ENCODE data around the gene CISD2. TPM values are rescaled to one million over a fixed set of nuclear protein-coding genes. Genes with fewer than 3 reads are reported as not detected.
"Not testable (repeated sequence)": the region's sequence is repeated elsewhere in the genome, so short reads cannot be mapped to it uniquely, and the experiment has no call there.

Gene CISD2
- total and polyA plus RNA-seq, 12 donors: 13.5 to 64.6 (median 34.3) TPM

DNA sequence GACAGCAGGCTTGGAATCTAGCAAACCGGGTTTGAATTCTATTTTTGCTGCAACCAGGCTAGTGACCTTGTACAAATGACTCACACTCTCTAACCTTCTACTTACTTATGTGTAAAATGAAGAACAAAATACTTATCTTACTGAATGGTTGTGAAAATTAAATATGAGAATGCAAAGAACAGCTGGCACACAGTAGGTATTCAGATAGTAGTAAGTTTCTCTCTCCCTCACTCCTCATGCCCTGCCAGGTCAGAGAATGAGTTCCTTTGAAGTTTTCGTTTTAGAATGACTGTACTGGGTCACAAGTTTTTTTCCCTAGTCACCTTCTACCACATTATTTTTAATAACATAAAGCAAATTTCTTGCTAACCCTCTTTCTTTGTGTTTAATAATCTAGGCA, 33.0 kb downstream of the CISD2 start:
- Histone ChIP-seq H3K4me1 (replicated peaks in 1 of 2) (peaks cover 0 to 4% of the 10 kb centered on the region in 2 donors), H3K27ac (peak overlapping the region in 3 of 5 donors; percentile 44 to 70 (median 66)), H3K4me3 (peak overlapping the region in 1 of 4 donors; percentile 35), H3K27me3 (no peaks in the 10 kb centered on the region), H3K9me3 (replicated peaks in 1 of 3) (no peaks in the 10 kb centered on the region), H3K36me3 (replicated peaks in 1 of 2) (no peaks in the 10 kb centered on the region)
- DNase-seq: peak in 1 of 7 donors; percentile 3
- intact Hi-C loops (cut with DNase I): no loop called here
- 37 to 47% (median 41%) methylated on average over 2 of the region's 2 CpGs for WGBS, 4 donors
- no peak for TF ChIP-seq POLR2A (IDR thresholded peaks at IDR 0.05)
- TF ChIP-seq, protein P1, sequence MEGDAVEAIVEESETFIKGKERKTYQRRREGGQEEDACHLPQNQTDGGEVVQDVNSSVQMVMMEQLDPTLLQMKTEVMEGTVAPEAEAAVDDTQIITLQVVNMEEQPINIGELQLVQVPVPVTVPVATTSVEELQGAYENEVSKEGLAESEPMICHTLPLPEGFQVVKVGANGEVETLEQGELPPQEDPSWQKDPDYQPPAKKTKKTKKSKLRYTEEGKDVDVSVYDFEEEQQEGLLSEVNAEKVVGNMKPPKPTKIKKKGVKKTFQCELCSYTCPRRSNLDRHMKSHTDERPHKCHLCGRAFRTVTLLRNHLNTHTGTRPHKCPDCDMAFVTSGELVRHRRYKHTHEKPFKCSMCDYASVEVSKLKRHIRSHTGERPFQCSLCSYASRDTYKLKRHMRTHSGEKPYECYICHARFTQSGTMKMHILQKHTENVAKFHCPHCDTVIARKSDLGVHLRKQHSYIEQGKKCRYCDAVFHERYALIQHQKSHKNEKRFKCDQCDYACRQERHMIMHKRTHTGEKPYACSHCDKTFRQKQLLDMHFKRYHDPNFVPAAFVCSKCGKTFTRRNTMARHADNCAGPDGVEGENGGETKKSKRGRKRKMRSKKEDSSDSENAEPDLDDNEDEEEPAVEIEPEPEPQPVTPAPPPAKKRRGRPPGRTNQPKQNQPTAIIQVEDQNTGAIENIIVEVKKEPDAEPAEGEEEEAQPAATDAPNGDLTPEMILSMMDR (IDR thresholded peaks at IDR 0.05): no peak

DNA sequence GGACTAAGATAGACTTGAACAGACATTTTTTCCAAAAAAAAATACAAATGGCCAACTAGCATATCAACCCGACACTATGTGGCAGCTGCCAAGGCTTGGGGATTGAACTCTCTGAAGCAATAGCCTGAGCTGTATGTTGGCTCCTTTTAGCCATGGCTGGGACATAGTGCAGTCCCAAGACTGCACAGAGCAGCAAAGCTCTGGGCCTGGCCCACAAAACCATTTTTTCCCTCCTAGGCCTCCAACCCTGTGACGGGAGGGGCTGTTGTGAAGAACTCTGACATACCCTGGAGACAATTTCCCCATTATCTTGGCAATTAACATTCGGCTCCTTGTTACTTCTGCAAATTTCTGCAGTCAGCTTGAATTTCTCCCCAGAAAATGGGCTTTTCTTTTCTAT, 50.1 kb downstream of the CISD2 start:
- no peak for DNase-seq
- intact Hi-C loops (cut with DNase I): no loop called here
- 83 to 90% (median 86%) methylated on average over 3 of the region's 3 CpGs for WGBS, 4 donors
- Histone ChIP-seq H3K36me3 (replicated peaks in 1 of 2) (no peaks in the 10 kb centered on the region), H3K9me3 (replicated peaks in 1 of 3) (no peaks in the 10 kb centered on the region), H3K4me1 (replicated peaks in 1 of 2) (no peaks in the 10 kb centered on the region), H3K27ac (no peak overlapping the region), H3K27me3 (no peaks in the 10 kb centered on the region), H3K4me3 (no peak overlapping the region)
- TF ChIP-seq POLR2A (IDR thresholded peaks at IDR 0.05): no peak
- TF ChIP-seq, protein P1 (IDR thresholded peaks at IDR 0.05): no peak

DNA sequence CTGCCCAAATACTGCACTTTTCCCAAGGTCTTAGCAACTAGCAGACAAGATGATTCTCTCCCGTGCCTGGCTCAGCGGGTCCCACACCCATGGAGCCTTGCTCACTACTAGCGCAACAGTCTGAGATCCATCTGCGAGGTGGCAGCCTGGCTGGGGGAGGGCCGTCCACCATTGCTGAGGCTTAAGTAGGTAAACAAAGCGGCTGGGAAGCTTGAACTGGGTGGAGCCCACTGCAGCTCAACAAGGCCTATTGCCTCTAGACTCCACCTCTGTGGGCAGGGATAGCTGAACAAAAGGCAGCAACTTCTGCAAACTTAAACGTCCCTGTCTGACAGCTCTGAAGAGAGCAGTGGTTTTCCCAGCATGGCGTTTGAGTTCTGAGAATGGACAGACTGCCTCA, 50.9 kb downstream of the CISD2 start:
- WGBS, 4 donors: 85 to 100% (median 89%) methylated on average over 6 to 8 of the region's 8 CpGs
- H3K4me1 ChIP-seq (replicated peaks in 1 of 2); H3K4me3 ChIP-seq; H3K27me3 ChIP-seq; DNase-seq; intact Hi-C loops (cut with DNase I); H3K36me3 ChIP-seq (replicated peaks in 1 of 2); H3K27ac ChIP-seq; H3K9me3 ChIP-seq (replicated peaks in 1 of 3): not testable (repeated sequence)

DNA sequence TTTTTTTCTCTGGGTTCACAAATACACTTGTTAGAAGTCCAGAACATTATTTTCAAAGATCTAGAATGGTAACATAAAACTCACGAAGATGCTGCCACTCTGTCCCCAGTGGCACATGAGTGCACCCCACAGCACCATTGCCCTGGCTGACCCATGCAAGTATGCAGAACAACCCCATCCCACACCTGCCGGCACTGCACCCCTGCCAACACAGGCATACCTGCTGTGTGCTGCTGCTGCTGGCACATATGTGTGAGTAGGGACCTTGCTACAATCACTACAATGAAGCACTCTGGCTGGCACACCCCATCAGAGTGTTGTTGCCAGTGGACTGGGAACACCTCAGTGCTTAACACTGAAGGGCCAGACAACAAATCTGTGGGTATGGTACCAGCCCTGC, 66.9 kb downstream of the CISD2 start:
- intact Hi-C loops (cut with DNase I): no loop called here
- WGBS, 4 donors: 66 to 100% (median 92%) methylated on average over 2 of the region's 2 CpGs
- Histone ChIP-seq H3K4me3 (no peak overlapping the region), H3K36me3 (replicated peaks in 1 of 2) (no peaks in the 10 kb centered on the region), H3K4me1 (replicated peaks in 1 of 2) (no peaks in the 10 kb centered on the region), H3K27me3 (no peaks in the 10 kb centered on the region), H3K9me3 (replicated peaks in 1 of 3) (no peaks in the 10 kb centered on the region), H3K27ac (no peak overlapping the region)
- no peak for DNase-seq
- TF ChIP-seq, protein P1 (IDR thresholded peaks at IDR 0.05): no peak
- no peak for TF ChIP-seq POLR2A (IDR thresholded peaks at IDR 0.05)

DNA sequence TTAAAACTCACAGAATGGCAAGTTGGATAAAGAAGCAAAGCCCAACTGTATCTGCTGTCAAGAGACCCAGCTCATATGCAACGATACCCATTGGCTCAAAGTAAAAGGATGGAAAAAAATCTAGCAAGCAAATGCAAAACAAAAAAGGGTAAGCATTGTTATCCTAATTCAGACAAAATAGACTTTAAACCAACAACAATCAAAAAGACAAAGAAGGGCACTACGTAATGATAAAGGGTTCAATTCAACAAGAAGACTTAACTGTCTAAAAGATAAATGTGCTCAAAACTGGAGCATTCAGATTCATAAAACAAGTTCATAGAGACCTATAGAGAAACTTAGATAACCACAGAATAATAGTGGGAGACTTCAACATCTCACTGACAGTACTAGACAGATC, 69.3 kb downstream of the CISD2 start:
- WGBS, 4 donors: 78 to 93% (median 85%) methylated on average over 2 of the region's 2 CpGs
- not testable (repeated sequence) for DNase-seq

More for the DNA sequence above, 69.3 kb downstream of the CISD2 start:
- H3K27ac ChIP-seq; H3K4me1 ChIP-seq (replicated peaks in 1 of 2); H3K27me3 ChIP-seq; intact Hi-C loops (cut with DNase I); H3K9me3 ChIP-seq (replicated peaks in 1 of 3); H3K36me3 ChIP-seq (replicated peaks in 1 of 2); H3K4me3 ChIP-seq: not testable (repeated sequence)

Small RNAs within 50 kb of the gene (small RNA-seq; reads per million reads assigned to genes)
- 0 reads per million in 2 donors for gene RNU7-151P

Other genes starting within 250 kb of the CISD2 start
- gene MANBA, start 108.0 kb upstream of the CISD2 start, total RNA-seq: 10 to 100 TPM; 25.7 to 84.1 (median 56.1) TPM
- gene MANBA, start 108.0 kb upstream of the CISD2 start, polyA plus RNA-seq: 10 to 100 TPM; 21.5 to 25.9 (median 21.5) TPM
- 100 to 1,000 TPM; 318 to 523 (median 411) TPM for gene UBE2D3, start 41.4 kb upstream of the CISD2 start, total RNA-seq
- gene UBE2D3, start 41.4 kb upstream of the CISD2 start, polyA plus RNA-seq: 100 to 1,000 TPM; 178 to 709 (median 214) TPM
- gene SLC9B1, start 150.7 kb downstream of the CISD2 start, total RNA-seq: 1 to 10 TPM in 7 of 9 donors, under 1 TPM in 1, not detected in 1; 0.54 to 3.3 (median 1.6) TPM
- 1 to 10 TPM in 2 of 3 donors, under 1 TPM in 1; 0.32 to 2.1 (median 1.0) TPM for gene SLC9B1, start 150.7 kb downstream of the CISD2 start, polyA plus RNA-seq
- 10 to 100 TPM in 7 of 9 donors, 1 to 10 TPM in 2; 7.2 to 16.3 (median 14.3) TPM for gene SLC9B2, start 207.8 kb downstream of the CISD2 start, total RNA-seq
- 10 to 100 TPM; 12.4 to 14.8 (median 13.3) TPM for gene SLC9B2, start 207.8 kb downstream of the CISD2 start, polyA plus RNA-seq
- gene BDH2, start 230.8 kb downstream of the CISD2 start, total RNA-seq: 100 to 1,000 TPM in 8 of 9 donors, 10 to 100 TPM in 1; 84.6 to 209 (median 115) TPM
- gene BDH2, start 230.8 kb downstream of the CISD2 start, polyA plus RNA-seq: 100 to 1,000 TPM; 101 to 169 (median 111) TPM

Measured in adrenal gland (tissue), 12 donors.